GM12878 (cell line): ENCODE results near the gene SLC35E2B. TPM values are rescaled to one million over a fixed set of nuclear protein-coding genes. Genes with fewer than 3 reads are reported as not detected.
A peak's percentile ranks its signal among the peaks of the same experiment; 100 is the strongest.

Source experiments
- ATAC-seq: fragments of 200-7000 bp; cut with Tn5 transposase; 3 replicates; pipeline ENCODE4 v1.9.1; 2020; ENCODE audit warnings: mild to moderate bottlenecking, moderate library complexity
- BruUV-seq: library from RNA; stranded (reverse); fragments of 400-500 nt; replicated peaks from 2 replicates; lab custom pipeline; 2021; lab: Mats Ljungman, UMichigan
- CTCF ChIA-PET: fragments of 300-600 bp; sonication (Branson Sonifier 250); formaldehyde crosslinking; extraction: SDS; loops from one replicate; lab custom pipeline; 2021; ENCODE audit warnings: inconsistent platforms; lab: Yijun Ruan, JAX
- POLR2A ChIA-PET: fragments of 350-600 bp; formaldehyde crosslinking; extraction: SDS; loops from one replicate; lab custom pipeline; 2021; ENCODE audit warnings: inconsistent platforms; lab: Charles Lee
- RAD21 ChIA-PET: fragments of 300-600 bp; sonication (Branson Sonifier 250); formaldehyde crosslinking; loops from one replicate; lab custom pipeline; 2023; ENCODE audit warnings: antibody characterized with exemption; ENCODE audit not compliant: unreplicated experiment; lab: Charles Lee
- SMC1A ChIA-PET: fragments of 300-600 bp; sonication (Branson Sonifier 250); formaldehyde crosslinking; loops from one replicate; lab custom pipeline; 2023; ENCODE audit not compliant: unreplicated experiment, uncharacterized antibody; lab: Charles Lee
- DNase-seq: peaks from one replicate; pipeline ENCODE4 v3.0.0-alpha.2; 2011; ENCODE audit warnings: low read depth, low spot score
- FAIRE-seq: peaks from 3 replicates; lab custom pipeline; 2011; peaks lifted over from hg19 to GRCh38; lab: Jason Lieb, UNC
- H2AFZ ChIP-seq: 2 replicates; pipeline ENCODE4 v1.6.0; 2011; ENCODE audit warnings: low read depth, low read length, control low read depth; ENCODE audit not compliant: control insufficient read depth
- H3K27ac ChIP-seq: 2 replicates; pipeline ENCODE4 v1.5.1; 2011; ENCODE audit warnings: control low read depth; ENCODE audit not compliant: control insufficient read depth, insufficient read depth
- H3K27me3 ChIP-seq, 2 experiments: replicated peaks in 1 of 2; 2 replicates each; pipeline versions ENCODE4 v1.6.0 to v1.6.1; 2011; ENCODE audit warnings: low read length in 1 of 2; ENCODE audit not compliant: control insufficient read depth in 2 of 2, insufficient read depth in 2 of 2
- H3K36me3 ChIP-seq, 2 experiments: 2 replicates each; pipeline ENCODE4 v1.5.1; 2011; ENCODE audit warnings: low read length in 1 of 2; ENCODE audit not compliant: control insufficient read depth in 2 of 2, insufficient read depth in 2 of 2
- H3K4me1 ChIP-seq: 2 replicates; pipeline ENCODE4 v1.6.1; 2011; ENCODE audit warnings: mild to moderate bottlenecking, low read length, moderate library complexity, mixed read lengths; ENCODE audit not compliant: control insufficient read depth, insufficient read depth
- H3K4me2 ChIP-seq: 2 replicates; pipeline ENCODE4 v1.6.0; 2011; ENCODE audit warnings: control low read depth; ENCODE audit not compliant: control insufficient read depth, insufficient read depth
- H3K4me3 ChIP-seq: fragments of 200-600 bp; sonication (generic); 2 replicates; pipeline ENCODE4 v1.5.1; 2016
- H3K79me2 ChIP-seq: 2 replicates; pipeline ENCODE4 v1.6.0; 2011; ENCODE audit warnings: low read length; ENCODE audit not compliant: control insufficient read depth, insufficient read depth
- H3K9ac ChIP-seq: 2 replicates; pipeline ENCODE4 v1.8.0; 2011; ENCODE audit warnings: low read length, control low read depth, mixed read lengths; ENCODE audit not compliant: control insufficient read depth, insufficient read depth
- H3K9me3 ChIP-seq: replicated peaks from 3 replicates; pipeline ENCODE4 v1.5.1; 2011; ENCODE audit warnings: mild to moderate bottlenecking, low read length; ENCODE audit not compliant: control insufficient read depth, insufficient read depth
- H4K20me1 ChIP-seq: 2 replicates; pipeline ENCODE4 v1.6.0; 2011; ENCODE audit not compliant: control insufficient read depth, insufficient read depth
- ASH2L ChIP-seq: fragments of 300-600, 200-600 bp; sonication (generic); IDR thresholded peaks from 2 replicates; pipeline ENCODE4 v1.6.1; 2017; ENCODE audit warnings: low read depth, mild to moderate bottlenecking, borderline replicate concordance
- BCL3 ChIP-seq: IDR thresholded peaks from 2 replicates; pipeline ENCODE4 v1.6.1; 2011; ENCODE audit warnings: borderline replicate concordance, low read depth, mild to moderate bottlenecking, moderate library complexity, low read length; ENCODE audit not compliant: insufficient read depth, poor library complexity, severe bottlenecking
- CHD2 ChIP-seq: IDR thresholded peaks from 2 replicates; pipeline ENCODE4 v1.6.1; 2011; ENCODE audit warnings: low read depth, low read length, improper control_type of control experiment, borderline replicate concordance
- EGR1 ChIP-seq, 2 experiments: IDR thresholded peaks; 1 replicate in 1 of 2; 2 replicates in 1 of 2; pipeline ENCODE4 v1.6.1; 2011 to 2012; ENCODE audit warnings: low read depth in 2 of 2, low read length in 2 of 2, borderline replicate concordance in 1 of 2, mild to moderate bottlenecking in 1 of 2, moderate library complexity in 1 of 2
- KLF5 ChIP-seq: fragments of 450-650 bp; IDR thresholded peaks from 2 replicates; pipeline ENCODE4 v1.6.1; 2014; ENCODE audit warnings: mild to moderate bottlenecking; ENCODE audit not compliant: partially characterized antibody
- NFIC ChIP-seq: IDR thresholded peaks from 2 replicates; pipeline ENCODE4 v1.6.1; 2012; ENCODE audit warnings: low read depth, mild to moderate bottlenecking, inconsistent platforms, low read length, moderate library complexity
- NFYA ChIP-seq: IDR thresholded peaks from 2 replicates; pipeline ENCODE4 v1.6.1; 2011; ENCODE audit warnings: low read depth, mild to moderate bottlenecking, low read length, improper control_type of control experiment, borderline replicate concordance
- RB1 ChIP-seq: fragments of 450-650 bp; formaldehyde crosslinking; IDR thresholded peaks from 2 replicates; pipeline ENCODE4 v1.6.1; 2017; ENCODE audit warnings: mild to moderate bottlenecking, borderline replicate concordance
- REST ChIP-seq: IDR thresholded peaks from 2 replicates; pipeline ENCODE4 v1.6.1; 2012; ENCODE audit warnings: mild to moderate bottlenecking, low read depth, low read length
- SIN3A ChIP-seq: IDR thresholded peaks from 2 replicates; pipeline ENCODE4 v1.6.1; 2012; ENCODE audit warnings: low read depth, low read length, improper control_type of control experiment
- SPI1 ChIP-seq: IDR thresholded peaks from 2 replicates; pipeline ENCODE4 v1.6.1; 2011; ENCODE audit warnings: low read depth, mild to moderate bottlenecking, low read length, moderate library complexity, borderline replicate concordance; ENCODE audit not compliant: insufficient read depth
- SREBF2 ChIP-seq: IDR thresholded peaks from 2 replicates; pipeline ENCODE4 v1.6.1; 2012; ENCODE audit warnings: mild to moderate bottlenecking, low read length
- USF1 ChIP-seq: IDR thresholded peaks from 2 replicates; pipeline ENCODE4 v1.6.1; 2011; ENCODE audit warnings: borderline replicate concordance, low read depth, mild to moderate bottlenecking, moderate library complexity, mixed read lengths, low read length; ENCODE audit not compliant: insufficient read depth; ENCODE audit errors: extremely low read length
- ZNF24 ChIP-seq: fragments of 450-650 bp; IDR thresholded peaks from 2 replicates; pipeline ENCODE4 v1.6.1; 2017; ENCODE audit warnings: antibody characterized with exemption, mild to moderate bottlenecking
- ZZZ3 ChIP-seq: IDR thresholded peaks from 2 replicates; pipeline ENCODE4 v1.6.1; 2011; ENCODE audit warnings: low read depth; ENCODE audit not compliant: control insufficient read depth, insufficient read length
- WGBS: methylation state at CpG from one replicate; pipeline ENCODE4 v1.1.6; 2016; ENCODE audit warnings: low lambda C conversion rate; ENCODE audit not compliant: insufficient replicate concordance, insufficient coverage; ENCODE audit errors: missing lambda C conversion rate; 5-methylcytosine and 5-hydroxymethylcytosine counted together
- in situ Hi-C: fragments of 300-500 bp; cut with MboI; formaldehyde crosslinking; loops from 9 replicates; pipeline ENCODE4 v1.14.3; 2018; ENCODE audit warnings: mixed read lengths
- intact Hi-C: fragments of 100-400 bp; cut with micrococcal nuclease; formaldehyde crosslinking; loops from one replicate; pipeline ENCODE4 v1.14.2; 2022; ENCODE audit not compliant: unreplicated experiment
- polyA plus RNA-seq, 11 experiments: library from polyadenylated mRNA; depleted of rRNA in 4 of 11; unstranded in 6 of 11; stranded (reverse) in 5 of 11; fragments of >200 nt; fragmentation: Nextera tagmentation in 4 of 11; fragmentation: Illumina TruSeq in 1 of 11; extraction: Ambion mirVana in 4 of 11; extraction: Trizol in 1 of 11; gene quantifications; 1 replicate in 1 of 11; 2 replicates in 10 of 11; pipeline versions ENCODE4 v1.2.1 to v1.2.3, GENCODE V29; 2011 to 2016; ENCODE audit warnings: inconsistent platforms in 2 of 11, missing spikeins in 2 of 11, low read depth in 1 of 11
- total RNA-seq, 4 experiments: library from RNA; depleted of rRNA in 3 of 4; stranded (reverse); fragments of >200 nt in 3 of 4; fragmentation: Illumina TruSeq in 1 of 4; extraction: Trizol in 1 of 4; gene quantifications; 2 replicates each; pipeline versions ENCODE4 v1.2.1 to v1.2.3, GENCODE V29; 2013 to 2021

SLC35E2B gene
- total and polyA plus RNA-seq, 10 of the 15 experiments (the other 5 are each of a cell fraction or from before 2014, with no cell fraction given), result 2.6 to 36.7 (median 18.6) TPM

- FAIRE-seq (peak; percentile 84), DNase-seq (peak; percentile 59), ATAC-seq (peak; percentile 83)
- Histone ChIP-seq H3K27me3 (peaks cover 0 to 2% of the 10 kb centered on the region in 2 experiments; a peak in 2 of 4 replicates), H2AFZ (no peak overlapping the region), H3K9me3 (no peaks in the 10 kb centered on the region), H4K20me1 (no peaks in the 10 kb centered on the region), H3K4me1 (no peaks in the 10 kb centered on the region), H3K27ac (no peak overlapping the region), H3K4me2 (peak overlapping the region; percentile 45), H3K9ac (no peak overlapping the region), H3K4me3 (peak overlapping the region; percentile 36; the same call in 1 of the 2 replicates), H3K36me3 (no peaks in the 10 kb centered on the region), H3K79me2 (no peaks in the 10 kb centered on the region)
- intact Hi-C loops (no loop called here), in situ Hi-C loops (no loop called here)
- RAD21 ChIA-PET, result interaction anchor here (0.8 to 1.1 kb wide), 2 partner anchors 15 to 48 kb away, joined by 3 to 7 read pairs; partner anchors contain the start of gene MIB2
- under 1% methylated on average over 31 of the region's 81 CpGs for WGBS
- CTCF ChIA-PET, result interaction anchor here (0.8 to 1.7 kb wide), 2 partner anchors 16 to 47 kb away, joined by 3 to 6 read pairs; no protein-coding TSS in a partner anchor
- SMC1A ChIA-PET, result no interaction called here
- POLR2A ChIA-PET, result interaction anchor here (1.2 to 1.4 kb wide), 2 partner anchors 13 to 47 kb away, joined by 4 to 6 read pairs; no protein-coding TSS in a partner anchor
- BruUV-seq, result no TSS peak
- TF ChIP-seq USF1, result peak; percentile 56
- peak; percentile 65; the same call in 1 of the 2 replicates for TF ChIP-seq SIN3A
- no peak for TF ChIP-seq ZNF24
- 0 out of 2 replicates have a peak, but pooled peaks have one; percentile 38 for TF ChIP-seq CHD2
- TF ChIP-seq EGR1 (IDR thresholded peaks at IDR 0.05; ENCODE audit: borderline replicate concordance in 1 of 2, low read depth in 2 of 2, low read length in 2 of 2), result peak in 1 of 2 experiments; percentile 69; a peak in 1 of 3 replicates
- TF ChIP-seq RB1, result no peak
- TF ChIP-seq REST, result no peak
- TF ChIP-seq ASH2L, result no peak
- TF ChIP-seq KLF5, result peak; percentile 31
- TF ChIP-seq BCL3, result no peak
- TF ChIP-seq NFIC, result no peak
- TF ChIP-seq ZZZ3, result no peak
- TF ChIP-seq SREBF2, result no peak
- no peak for TF ChIP-seq NFYA
- no peak for TF ChIP-seq SPI1
These were observed 62.2 kb downstream of the SLC35E2B start for GRCh38 chr1:1630191-1630964.
